ENCODE data around the gene LAMC3. TPM values are rescaled to one million over a fixed set of nuclear protein-coding genes. Genes with fewer than 3 reads are reported as not detected.
"Not testable (repeated sequence)": the region's sequence is repeated elsewhere in the genome, so short reads cannot be mapped to it uniquely, and the experiment has no call there.

Gene LAMC3
- total RNA-seq, 4 donors from 2014 or later: 0.82 to 6.6 (median 3.9) TPM

GRCh38 chr9:131099102-131099606, 90.2 kb downstream of the LAMC3 start:
- H3K9me3 ChIP-seq: no peaks in the 10 kb centered on the region

GRCh38 chr9:131099845-131100244, 90.9 kb downstream of the LAMC3 start:
- DNase-seq; H3K27ac ChIP-seq; in situ Hi-C loops (cut with MboI; ENCODE audit: low pct_ligation_motif_present in 1 of 4, low pct_unique_long_range_greater_than_20kb in 1 of 4, low sequenced_read_pairs in 3 of 4); H3K4me3 ChIP-seq; intact Hi-C loops (cut with DNase I; ENCODE audit: low total_unique reads); H3K36me3 ChIP-seq; H3K9me3 ChIP-seq: not testable (repeated sequence)
- Histone ChIP-seq H3K27me3 (peaks cover 33% of the 10 kb centered on the region), H3K4me1 (peaks cover 0 to 16% (median 10%) of the 10 kb centered on the region in 4 donors)
- WGBS, 2 donors (ENCODE audit: low coverage in 1 of 2): 95 to 100% methylated on average over 1 to 8 of the region's 8 CpGs

More at GRCh38 chr9:131099102-131099606, 90.2 kb downstream of the LAMC3 start:
- TF ChIP-seq EP300 (IDR thresholded peaks at IDR 0.05; ENCODE audit: low read depth) (no peak), CTCF (IDR thresholded peaks at IDR 0.05) (no peak), POLR2A (IDR thresholded peaks at IDR 0.05) (no peak), POLR2AphosphoS5 (IDR thresholded peaks at IDR 0.05) (no peak)
- Histone ChIP-seq H3K27ac (no peak overlapping the region), H3K4me1 (peaks cover 0 to 16% (median 10%) of the 10 kb centered on the region in 4 donors), H3K27me3 (peaks cover 40% of the 10 kb centered on the region), H3K4me3 (no peak overlapping the region), H3K36me3 (no peaks in the 10 kb centered on the region)
- in situ Hi-C loops (cut with MboI; ENCODE audit: low pct_ligation_motif_present in 1 of 4, low pct_unique_long_range_greater_than_20kb in 1 of 4, low sequenced_read_pairs in 3 of 4): no loop called here
- WGBS, 2 donors (ENCODE audit: low coverage in 1 of 2): 83% methylated on average over 8 of the region's 8 CpGs; no CpG with 5 or more reads in 1 of the 2 donors
- no peak for DNase-seq
- intact Hi-C loops (cut with DNase I; ENCODE audit: low total_unique reads): no loop called here

GRCh38 chr9:131100445-131100844, 91.5 kb downstream of the LAMC3 start:
- 85 to 100% methylated on average over 1 to 9 of the region's 9 CpGs for WGBS, 2 donors (ENCODE audit: low coverage in 1 of 2)
- Histone ChIP-seq H3K4me3 (no peak overlapping the region), H3K9me3 (no peaks in the 10 kb centered on the region), H3K27ac (no peak overlapping the region), H3K27me3 (peaks cover 27% of the 10 kb centered on the region), H3K36me3 (no peaks in the 10 kb centered on the region), H3K4me1 (peaks cover 0 to 16% (median 10%) of the 10 kb centered on the region in 4 donors)
- TF ChIP-seq POLR2AphosphoS5 (IDR thresholded peaks at IDR 0.05): no peak
- no peak for TF ChIP-seq POLR2A (IDR thresholded peaks at IDR 0.05)
- no peak for TF ChIP-seq EP300 (IDR thresholded peaks at IDR 0.05; ENCODE audit: low read depth)
- TF ChIP-seq CTCF (IDR thresholded peaks at IDR 0.05): no peak
- intact Hi-C loops (cut with DNase I; ENCODE audit: low total_unique reads): no loop called here
- no peak for DNase-seq
- in situ Hi-C loops (cut with MboI; ENCODE audit: low pct_ligation_motif_present in 1 of 4, low pct_unique_long_range_greater_than_20kb in 1 of 4, low sequenced_read_pairs in 3 of 4): no loop called here

- Histone ChIP-seq H3K27me3 (peaks cover 18% of the 10 kb centered on the region), H3K9me3 (no peaks in the 10 kb centered on the region), H3K4me1 (peaks cover 0 to 8% (median 6%) of the 10 kb centered on the region in 4 donors), H3K27ac (no peak overlapping the region), H3K4me3 (no peak overlapping the region), H3K36me3 (no peaks in the 10 kb centered on the region)
- intact Hi-C loops (cut with DNase I; ENCODE audit: low total_unique reads) (no loop called here), in situ Hi-C loops (cut with MboI; ENCODE audit: low pct_ligation_motif_present in 1 of 4, low pct_unique_long_range_greater_than_20kb in 1 of 4, low sequenced_read_pairs in 3 of 4) (no loop called here)
- no peak for DNase-seq
- 73 to 88% methylated on average over 4 to 10 of the region's 11 CpGs for WGBS, 2 donors (ENCODE audit: low coverage in 1 of 2)
- TF ChIP-seq POLR2AphosphoS5 (IDR thresholded peaks at IDR 0.05) (no peak), EP300 (IDR thresholded peaks at IDR 0.05; ENCODE audit: low read depth) (no peak), CTCF (IDR thresholded peaks at IDR 0.05) (no peak), POLR2A (IDR thresholded peaks at IDR 0.05) (no peak)
These were observed 92.4 kb downstream of the LAMC3 start for GRCh38 chr9:131101207-131101964.
